K562 (cell line): ENCODE data around the gene CAPZB. TPM values are rescaled to one million over a fixed set of nuclear protein-coding genes. Genes with fewer than 3 reads are reported as not detected.

Source experiments
- ATAC-seq: fragments of 200-7000 bp; cut with Tn5 transposase; 3 replicates; pipeline ENCODE4 v1.9.1; 2020; ENCODE audit warnings: moderate library complexity
- BruUV-seq: library from RNA; stranded (reverse); fragments of 400-500 nt; replicated peaks from 2 replicates; lab custom pipeline; 2021; lab: Mats Ljungman, UMichigan
- CTCF ChIA-PET: fragments of 300-600 bp; formaldehyde crosslinking; extraction: SDS; loops from one replicate; lab custom pipeline; 2021; ENCODE audit warnings: low intra/inter-chr PET ratio; lab: Yijun Ruan, JAX
- POLR2A ChIA-PET: fragments of 300-600, 350-650 bp; sonication (Branson Sonifier 250); formaldehyde crosslinking; extraction: SDS; loops from one replicate; lab custom pipeline; 2021; ENCODE audit warnings: antibody characterized with exemption, inconsistent platforms; lab: Yijun Ruan, JAX
- DNase-seq, 4 experiments: peaks; one replicate each; pipeline versions ENCODE4 v3.0.0 to v3.0.0-alpha.2; 2011 to 2018; ENCODE audit warnings: low spot score in 3 of 4, mixed read lengths in 3 of 4; ENCODE audit errors: extremely low read depth in 1 of 4
- FAIRE-seq: peaks from 2 replicates; lab custom pipeline; 2011; peaks lifted over from hg19 to GRCh38; lab: Jason Lieb, UNC
- H2AFZ ChIP-seq: 2 replicates; pipeline ENCODE4 v1.6.0; 2011; ENCODE audit warnings: low read depth, low read length, control low read depth, inconsistent platforms
- H3K27ac ChIP-seq: fragments of 200-600 bp; 3 replicates; pipeline ENCODE4 v1.8.0; 2011; ENCODE audit warnings: low read depth, mild to moderate bottlenecking, control low read depth, inconsistent platforms, low read length, moderate library complexity, mixed read lengths; ENCODE audit errors: extremely low read depth
- H3K27me3 ChIP-seq, 2 experiments: fragments of 300-600 bp in 1 of 2; 2 replicates in 1 of 2; 3 replicates in 1 of 2; pipeline versions ENCODE4 v1.6.0 to v1.8.0; 2011; ENCODE audit warnings: inconsistent platforms in 2 of 2, low read length in 2 of 2, mild to moderate bottlenecking in 1 of 2, mixed read lengths in 1 of 2, moderate library complexity in 1 of 2; ENCODE audit not compliant: control insufficient read depth in 2 of 2, insufficient read depth in 2 of 2
- H3K36me3 ChIP-seq: fragments of 300-600 bp; 3 replicates; pipeline ENCODE4 v1.8.0; 2011; ENCODE audit warnings: mild to moderate bottlenecking, low read length, inconsistent platforms; ENCODE audit not compliant: control insufficient read depth, insufficient read depth
- H3K4me1 ChIP-seq, 2 experiments: fragments of 200-600 bp in 1 of 2; replicated peaks in 1 of 2; 2 replicates in 1 of 2; 3 replicates in 1 of 2; pipeline versions ENCODE4 v1.5.1 to v1.8.0; 2011; ENCODE audit warnings: inconsistent platforms in 2 of 2, low read length in 2 of 2, mild to moderate bottlenecking in 1 of 2, mixed read lengths in 1 of 2, moderate library complexity in 1 of 2; ENCODE audit not compliant: control insufficient read depth in 2 of 2, insufficient read depth in 2 of 2
- H3K4me2 ChIP-seq: 2 replicates; pipeline ENCODE4 v1.6.1; 2011; ENCODE audit warnings: low read length, control low read depth, inconsistent platforms, mixed read lengths; ENCODE audit not compliant: insufficient read depth
- H3K4me3 ChIP-seq: fragments of 200-600 bp; sonication (generic), shearing (Covaris generic); 2 replicates; pipeline ENCODE4 v1.5.1; 2016; ENCODE audit warnings: control low read depth, inconsistent platforms
- H3K79me2 ChIP-seq: fragments of 200-600 bp; 3 replicates; pipeline ENCODE4 v1.8.0; 2011; ENCODE audit warnings: low read length, inconsistent platforms; ENCODE audit not compliant: control insufficient read depth, insufficient read depth
- H3K9ac ChIP-seq, 2 experiments: 2 replicates each; pipeline versions ENCODE4 v1.6.0 to v1.6.1; 2011; ENCODE audit warnings: low read depth in 2 of 2, low read length in 2 of 2, control low read depth in 1 of 2, inconsistent platforms in 1 of 2, mild to moderate bottlenecking in 1 of 2, mixed read lengths in 1 of 2; ENCODE audit not compliant: insufficient read depth in 1 of 2
- H3K9me1 ChIP-seq: one replicate; pipeline ENCODE4 v1.6.0; 2011; ENCODE audit warnings: inconsistent platforms, mild to moderate bottlenecking, low read length, moderate library complexity; ENCODE audit not compliant: control insufficient read depth, insufficient read depth
- H3K9me3 ChIP-seq: replicated peaks from 2 replicates; pipeline ENCODE4 v1.5.1; 2011; ENCODE audit warnings: low read depth, low read length, inconsistent platforms; ENCODE audit not compliant: control insufficient read depth, insufficient read depth
- H4K20me1 ChIP-seq: replicated peaks from 2 replicates; pipeline ENCODE4 v1.6.1; 2011; ENCODE audit warnings: low read length, inconsistent platforms, mixed read lengths; ENCODE audit not compliant: control insufficient read depth, insufficient read depth
- CBFA2T2 ChIP-seq: fragments of 450-650 bp; conservative IDR thresholded peaks from 2 replicates; pipeline ENCODE4 v1.6.1; 2017; ENCODE audit warnings: mild to moderate bottlenecking
- CBFA2T3 ChIP-seq: fragments of 450-650 bp; IDR thresholded peaks from 2 replicates; pipeline ENCODE4 v1.6.1; 2017
- EP300 ChIP-seq: IDR thresholded peaks from 2 replicates; pipeline ENCODE4 v1.6.1; 2012; ENCODE audit warnings: low read length, improper control_type of control experiment
- FOXM1 ChIP-seq, 2 experiments: fragments of 450-650 bp in 1 of 2; sonication (generic) in 1 of 2; formaldehyde crosslinking in 1 of 2; IDR thresholded peaks; 2 replicates each; pipeline versions ENCODE4 v1.6.1 to v1.9.0; 2017 to 2022; ENCODE audit warnings: low read depth in 2 of 2, mild to moderate bottlenecking in 2 of 2, missing genetic modification reagents in 1 of 2, moderate library complexity in 1 of 2
- GATA2 ChIP-seq: sonication (generic); formaldehyde crosslinking; IDR thresholded peaks from 2 replicates; pipeline ENCODE4 v1.4.0; 2020; ENCODE audit warnings: mild to moderate bottlenecking, missing genetic modification reagents
- JUN ChIP-seq, 2 experiments: sonication (generic) in 1 of 2; formaldehyde crosslinking in 1 of 2; IDR thresholded peaks; 2 replicates each; pipeline versions ENCODE4 v1.6.1 to v1.8.0; 2012 to 2022; ENCODE audit warnings: borderline replicate concordance in 2 of 2, mild to moderate bottlenecking in 2 of 2, improper control_type of control experiment in 1 of 2, low read depth in 1 of 2, low read length in 1 of 2, missing genetic modification reagents in 1 of 2
- MEIS2 ChIP-seq: fragments of 450-650 bp; IDR thresholded peaks from 2 replicates; pipeline ENCODE4 v1.6.1; 2014; ENCODE audit warnings: mild to moderate bottlenecking; ENCODE audit not compliant: partially characterized antibody
- MTA2 ChIP-seq: fragments of 450-650 bp; IDR thresholded peaks from 2 replicates; pipeline ENCODE4 v1.6.1; 2016; ENCODE audit warnings: low read depth
- NCOR1 ChIP-seq: fragments of 450-650 bp; IDR thresholded peaks from 2 replicates; pipeline ENCODE4 v1.6.1; 2016; ENCODE audit warnings: mild to moderate bottlenecking, moderate library complexity
- POLR3A ChIP-seq: IDR thresholded peaks from 2 replicates; pipeline ENCODE4 v1.6.1; 2011; ENCODE audit warnings: borderline replicate concordance, mild to moderate bottlenecking, moderate library complexity; ENCODE audit not compliant: insufficient read length, insufficient read depth; ENCODE audit errors: extremely low read depth
- SMARCA4 ChIP-seq: fragments of 450-650 bp; IDR thresholded peaks from 2 replicates; pipeline ENCODE4 v1.6.1; 2016
- SOX6 ChIP-seq: fragments of 450-650 bp; IDR thresholded peaks from 2 replicates; pipeline ENCODE4 v1.6.1; 2014; ENCODE audit warnings: mild to moderate bottlenecking
- STAT5A ChIP-seq: IDR thresholded peaks from 2 replicates; pipeline ENCODE4 v1.6.1; 2012; ENCODE audit warnings: low read length, inconsistent platforms, borderline replicate concordance
- TAL1 ChIP-seq: fragments of 450-650 bp; IDR thresholded peaks from 2 replicates; pipeline ENCODE4 v1.6.1; 2016; ENCODE audit warnings: mild to moderate bottlenecking
- TCF3 ChIP-seq: sonication (generic); formaldehyde crosslinking; IDR thresholded peaks from 2 replicates; pipeline ENCODE4 v1.4.0; 2020; ENCODE audit warnings: mild to moderate bottlenecking, missing genetic modification reagents
- ZKSCAN1 ChIP-seq: fragments of 150-350 bp; IDR thresholded peaks from 2 replicates; pipeline ENCODE4 v1.6.1; 2016; ENCODE audit warnings: low read depth, low read length
- ZMIZ1 ChIP-seq, 2 experiments: fragments of 150-350 bp in 1 of 2; IDR thresholded peaks; 2 replicates each; pipeline ENCODE4 v1.6.1; 2012 to 2016; ENCODE audit warnings: low read depth in 2 of 2, low read length in 2 of 2, mild to moderate bottlenecking in 1 of 2, moderate library complexity in 1 of 2
- ZNF354B ChIP-seq: fragments of 250-450 bp; sonication (Bioruptor Pico); IDR thresholded peaks from 2 replicates; pipeline ENCODE4 v1.4.0; 2020
- ZNF668 ChIP-seq: fragments of 250-450 bp; sonication (Bioruptor Pico); IDR thresholded peaks from 2 replicates; pipeline ENCODE4 v1.8.0; 2022; ENCODE audit warnings: mild to moderate bottlenecking, inconsistent platforms
- WGBS: fragments of 100-300 bp; shearing (Covaris generic); methylation state at CpG from one replicate; pipeline ENCODE4 v1.1.6; 2016; ENCODE audit warnings: low coverage, mixed read lengths; ENCODE audit not compliant: insufficient coverage; ENCODE audit errors: missing lambda C conversion rate; 5-methylcytosine and 5-hydroxymethylcytosine counted together
- in situ Hi-C: fragments of 300-500 bp; cut with MboI; formaldehyde crosslinking; loops from 4 replicates; pipeline ENCODE4 v1.15.0; 2018; ENCODE audit warnings: inconsistent platforms, mixed read lengths
- intact Hi-C: fragments of 100-400 bp; cut with micrococcal nuclease; formaldehyde crosslinking; loops from 2 replicates; pipeline ENCODE4 v1.14.2; 2022
- polyA plus RNA-seq, 8 experiments: library from polyadenylated mRNA; depleted of rRNA in 4 of 8; stranded (reverse) in 5 of 8; unstranded in 3 of 8; fragments of >200 nt; fragmentation: Nextera tagmentation in 2 of 8; fragmentation: Illumina TruSeq in 1 of 8; extraction: Ambion mirVana in 2 of 8; extraction: Trizol in 1 of 8; gene quantifications; 2 replicates each; pipeline versions ENCODE4 v1.2.1 to v1.2.3, GENCODE V29; 2011 to 2014; ENCODE audit warnings: inconsistent platforms in 1 of 8, missing spikeins in 1 of 8
- total RNA-seq, 7 experiments: library from RNA; depleted of rRNA in 6 of 7; stranded (reverse); fragments of >200 nt in 6 of 7; fragmentation: Illumina TruSeq in 2 of 7; extraction: Trizol in 2 of 7; gene quantifications; 2 replicates each; pipeline versions ENCODE4 v1.2.1 to v1.2.3, GENCODE V29; 2011 to 2021; ENCODE audit warnings: low replicate concordance in 1 of 7

Gene CAPZB
- total and polyA plus RNA-seq, 9 of the 15 experiments (the other 6 are each of a cell fraction or from before 2014, with no cell fraction given) = 57.6 to 297 (median 125) TPM

- no peak overlapping the region for H3K4me2 ChIP-seq
- peaks cover 15 to 49% of the 10 kb centered on the region in 2 experiments for H3K4me1 ChIP-seq
- ATAC-seq = no peak
- TF ChIP-seq STAT5A = peak; percentile 38; the same call in 1 of the 2 replicates
- TF ChIP-seq ZKSCAN1 = no peak
- TF ChIP-seq ZNF668 (CRISPR knock-in tag) = no peak
- TF ChIP-seq CBFA2T3 = peak; percentile 85
- peak; percentile 84 for TF ChIP-seq GATA2
- peak; percentile 76 for TF ChIP-seq MEIS2
- TF ChIP-seq TCF3 (CRISPR knock-in tag) = peak; percentile 94
- TF ChIP-seq POLR3A = no peak
- peak; percentile 87 for TF ChIP-seq TAL1
- peak; percentile 36; the same call in 1 of the 2 replicates for TF ChIP-seq SOX6
- TF ChIP-seq ZNF354B (CRISPR knock-in tag) = no peak
- peak; percentile 23; the same call in 1 of the 2 replicates for TF ChIP-seq FOXM1 (IDR thresholded peaks at IDR 0.05; ENCODE audit: low read depth)
- TF ChIP-seq FOXM1 (CRISPR knock-in tag; IDR thresholded peaks at IDR 0.05; ENCODE audit: low read depth) = no peak
- no peak for TF ChIP-seq JUN (IDR thresholded peaks at IDR 0.05; ENCODE audit: borderline replicate concordance, low read depth, low read length)
- TF ChIP-seq JUN (CRISPR knock-in tag; IDR thresholded peaks at IDR 0.05; ENCODE audit: borderline replicate concordance) = no peak
- peak; percentile 78 for TF ChIP-seq NCOR1
- TF ChIP-seq CBFA2T2 = peak; percentile 78
- peak; percentile 41; the same call in 1 of the 2 replicates for TF ChIP-seq EP300
- TF ChIP-seq MTA2 = peak; percentile 85
- 0 out of 4 replicates have a peak, but pooled peaks of 1 of the 2 experiments have one; percentile 55 for TF ChIP-seq ZMIZ1 (IDR thresholded peaks at IDR 0.05; ENCODE audit: low read depth in 2 of 2, low read length in 2 of 2)
- TF ChIP-seq SMARCA4 = peak; percentile 58; the same call in 1 of the 2 replicates
These were observed 22.4 kb downstream of the CAPZB start for GRCh38 chr1:19462781-19463503.

More at GRCh38 chr1:19462781-19463503, 22.4 kb downstream of the CAPZB start:
- in situ Hi-C loops (no loop called here), intact Hi-C loops (loop anchor here (10.0 kb wide), 1 partner anchor 182 kb away; the partner anchor contains the start of gene NBL1)
- no peak overlapping the region for H3K27ac ChIP-seq
- H3K9me1 ChIP-seq = no peaks in the 10 kb centered on the region
- WGBS = 79% methylated on average over 10 of the region's 10 CpGs
- H3K4me3 ChIP-seq = no peak overlapping the region
- no peak overlapping the region for H2AFZ ChIP-seq
- ChIA-PET CTCF (no interaction called here), POLR2A (interaction anchor here (0.9 to 1.2 kb wide), 3 partner anchors 12 to 117 kb away, joined by 3 to 4 read pairs (median 3); no protein-coding TSS in a partner anchor)
- peaks cover 40% of the 10 kb centered on the region; the same call in 1 of the 2 replicates for H4K20me1 ChIP-seq
- FAIRE-seq = no peak
- H3K27me3 ChIP-seq = no peaks in the 10 kb centered on the region
- BruUV-seq = no TSS peak
- no peak for DNase-seq
- H3K9me3 ChIP-seq = no peaks in the 10 kb centered on the region
- peaks cover 87% of the 10 kb centered on the region for H3K79me2 ChIP-seq
- no peak overlapping the region for H3K9ac ChIP-seq
- H3K36me3 ChIP-seq = peaks cover 23% of the 10 kb centered on the region; the same call in 2 of the 3 replicates
